GM19351 (cell line): Measurements from ENCODE around the gene ZBTB16.

Experiments used
- ATAC-seq: cut with Tn5 transposase; IDR thresholded peaks from one replicate; pipeline ENCODE4 v1.9.1; 2021; ENCODE audit warnings: mild to moderate bottlenecking, moderate library complexity; ENCODE audit not compliant: unreplicated experiment

ZBTB16 gene

DNA sequence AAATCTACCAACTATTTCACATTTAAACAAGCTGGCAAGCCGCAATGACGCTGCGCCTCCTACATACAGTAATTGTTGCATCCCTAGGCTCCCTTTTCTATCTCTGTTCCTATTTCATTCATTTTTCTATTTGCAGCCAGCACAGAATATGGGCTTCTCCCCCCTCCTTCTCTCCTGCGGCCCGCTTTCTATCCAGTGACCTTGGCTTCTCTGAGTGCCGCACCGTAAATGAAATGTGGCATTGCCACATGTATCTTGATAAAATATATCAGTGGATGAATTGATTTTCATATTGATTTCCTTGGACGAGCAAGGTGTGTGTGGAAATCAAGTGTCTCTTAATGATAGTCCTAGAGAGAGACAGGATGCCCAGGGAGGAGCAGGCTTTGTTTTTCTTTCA, 70.2 kb downstream of the ZBTB16 start:
- ATAC-seq, result no peak

DNA sequence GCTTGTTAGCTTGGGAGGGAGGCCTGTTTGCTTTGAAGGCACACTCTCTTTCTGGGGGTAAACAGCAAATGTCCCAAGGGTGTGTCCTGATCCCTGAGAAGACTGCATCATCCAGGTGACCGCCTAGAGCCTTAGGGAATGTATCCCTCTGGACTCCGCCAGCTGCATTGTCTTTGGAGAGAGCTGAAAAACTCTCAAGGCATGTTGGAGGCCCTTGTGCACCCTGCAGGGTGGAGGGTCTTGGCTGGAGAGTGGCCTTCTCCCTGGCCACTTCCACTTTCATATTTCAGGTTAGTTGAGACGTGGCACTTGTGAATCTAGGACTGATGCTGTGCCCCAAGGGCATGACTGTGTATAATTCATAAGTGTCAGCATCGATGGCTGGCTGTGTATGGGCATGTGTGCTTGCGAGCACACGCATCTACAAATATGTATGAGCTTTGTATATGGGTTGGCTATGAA, 70.6 kb downstream of the ZBTB16 start:
- ATAC-seq, result no peak

DNA sequence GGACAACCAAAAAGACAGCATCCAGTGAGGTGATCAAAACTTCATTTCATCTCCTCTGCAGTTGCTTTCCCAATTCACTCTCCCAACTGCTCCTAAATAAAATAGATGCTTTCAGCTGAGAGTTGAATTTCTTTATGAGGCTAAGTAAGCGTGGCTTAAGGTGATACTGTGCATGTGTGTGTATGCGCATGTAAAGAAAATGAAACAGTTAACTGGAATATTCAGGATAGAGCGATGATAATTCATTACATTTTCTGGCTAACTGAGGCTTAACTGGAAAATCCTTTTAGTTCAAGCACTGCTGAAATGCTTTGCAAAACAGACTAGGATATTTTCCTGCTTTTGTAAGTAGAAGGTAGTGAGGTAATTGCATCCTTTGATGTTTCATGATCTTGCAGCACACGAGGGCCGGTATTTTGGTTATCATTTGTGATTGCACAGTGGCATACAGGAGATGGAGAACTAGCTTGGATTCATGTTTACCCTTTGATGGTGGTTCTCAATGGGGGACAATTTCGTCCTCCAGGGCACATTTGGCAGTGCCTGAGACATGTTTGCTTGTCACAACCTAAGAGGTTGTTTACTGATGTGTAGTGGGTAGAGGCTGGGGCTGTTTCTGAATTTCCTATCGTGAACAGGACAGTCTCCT, 71.2 kb downstream of the ZBTB16 start:
- ATAC-seq, result no peak

GRCh38 chr11:114131461-114131864, 72.0 kb downstream of the ZBTB16 start:
- ATAC-seq, result no peak

- no peak for ATAC-seq
These were observed 72.9 kb downstream of the ZBTB16 start for GRCh38 chr11:114132417-114132816.

DNA sequence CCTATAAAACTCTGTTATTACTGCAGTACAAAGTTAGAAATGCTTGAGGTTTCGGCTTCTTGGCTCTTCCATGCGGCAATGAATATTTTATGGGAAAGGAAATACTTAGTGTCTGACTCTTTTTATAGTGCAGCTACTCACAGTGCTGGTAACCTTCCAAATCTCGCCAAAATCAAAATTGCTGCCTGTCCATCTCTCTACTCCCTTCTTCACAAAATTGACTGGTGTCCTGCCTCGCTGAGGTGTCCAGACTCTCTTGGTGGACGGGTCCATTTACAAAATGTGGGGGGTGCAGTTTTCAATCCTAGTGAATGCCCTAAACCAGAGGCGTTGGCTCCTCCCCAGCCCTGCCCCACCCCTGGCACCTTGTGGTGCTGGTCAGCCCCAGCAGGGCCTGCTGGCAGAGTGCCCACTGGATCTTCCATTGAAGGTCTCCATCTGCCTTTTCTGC, 73.5 kb downstream of the ZBTB16 start:
- ATAC-seq, result no peak

- no peak for ATAC-seq
These were observed 74.2 kb downstream of the ZBTB16 start for GRCh38 chr11:114133548-114134329.

GRCh38 chr11:114134870-114135269, 75.4 kb downstream of the ZBTB16 start:
- ATAC-seq, result no peak

- no peak for ATAC-seq
These were observed 76.2 kb downstream of the ZBTB16 start for GRCh38 chr11:114135737-114136151.

DNA sequence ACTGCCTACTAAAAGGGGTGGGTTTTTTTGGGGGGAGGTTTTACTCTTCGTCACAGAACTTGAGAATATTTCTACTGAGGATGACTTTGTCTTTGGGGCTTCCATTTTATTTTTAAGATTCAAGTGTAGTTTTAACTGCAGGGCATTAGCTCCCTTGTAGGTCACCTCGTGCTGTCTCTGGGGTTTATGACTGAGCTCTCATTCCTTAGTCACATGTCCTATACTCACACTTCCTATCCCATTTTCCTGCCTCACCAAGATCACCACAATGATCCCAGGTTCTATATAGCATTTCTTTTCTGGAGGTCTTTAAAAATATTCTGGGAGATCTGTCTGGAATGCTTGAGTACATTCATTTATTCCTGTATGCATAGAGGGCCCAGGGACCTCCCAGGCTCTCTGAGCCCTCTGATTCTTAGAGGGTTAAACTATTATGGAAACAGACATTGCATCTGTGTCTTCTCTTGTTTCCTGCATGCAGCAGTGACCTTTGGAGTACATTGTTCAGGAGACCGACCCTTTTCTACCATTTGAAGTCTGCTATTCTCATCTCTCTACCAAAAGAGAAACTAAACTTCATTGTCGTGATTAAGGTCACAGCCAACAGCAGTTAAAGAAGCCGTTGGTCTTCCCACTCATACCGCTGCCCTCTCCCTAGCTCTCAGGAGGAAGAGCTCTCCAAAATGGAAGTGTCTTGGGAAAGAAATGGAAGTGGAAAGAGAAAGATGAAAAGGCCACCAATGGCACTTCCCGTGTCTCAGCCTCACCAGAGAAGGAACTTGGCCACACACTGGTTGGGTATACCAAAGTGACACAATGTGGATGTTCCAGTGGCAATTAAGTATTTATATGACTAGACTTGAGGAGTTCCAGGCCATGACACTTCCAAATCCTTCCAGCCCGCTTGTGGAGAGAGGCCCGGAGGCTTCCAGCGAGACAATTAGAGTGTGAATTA, 77.5 kb downstream of the ZBTB16 start:
- no peak for ATAC-seq

GRCh38 chr11:114137838-114138237, 78.3 kb downstream of the ZBTB16 start:
- no peak for ATAC-seq

GRCh38 chr11:114138411-114138810, 78.9 kb downstream of the ZBTB16 start:
- ATAC-seq, result no peak

- no peak for ATAC-seq
These were observed 81.3 kb downstream of the ZBTB16 start for GRCh38 chr11:114140826-114141225.

DNA sequence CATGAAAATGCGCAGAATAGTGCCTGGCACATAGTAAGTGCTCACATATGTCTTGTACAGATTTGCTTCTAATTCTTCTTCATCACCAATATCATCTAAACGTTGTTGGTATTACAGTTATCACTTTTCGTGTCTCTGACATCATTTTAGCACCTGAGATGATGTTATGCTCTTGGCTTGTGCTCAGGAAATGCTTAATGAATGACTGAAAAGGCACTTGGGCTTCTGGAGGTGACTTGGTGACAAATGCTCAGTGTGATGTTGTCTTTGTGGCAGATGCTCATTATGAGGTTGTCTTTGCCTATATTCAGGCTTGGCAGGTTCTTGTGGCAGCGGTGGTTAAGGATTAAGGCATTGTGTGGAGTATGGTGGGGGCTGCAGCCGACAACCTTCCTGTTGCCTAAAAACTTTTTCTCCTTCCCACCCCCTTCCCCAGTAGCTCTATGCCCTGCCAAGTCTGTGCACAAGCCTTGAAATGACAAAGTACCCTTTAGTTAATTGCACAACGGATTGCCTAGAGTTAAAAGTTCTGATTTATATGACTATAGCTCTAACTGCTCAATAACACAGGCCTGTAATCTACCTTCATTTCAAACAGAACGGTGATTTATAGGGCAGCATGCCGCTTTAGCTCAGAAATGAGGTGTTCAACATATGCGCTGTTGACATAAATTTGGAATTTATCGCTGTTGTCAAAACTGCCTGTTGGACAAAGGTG, 82.5 kb downstream of the ZBTB16 start:
- ATAC-seq, result no peak

DNA sequence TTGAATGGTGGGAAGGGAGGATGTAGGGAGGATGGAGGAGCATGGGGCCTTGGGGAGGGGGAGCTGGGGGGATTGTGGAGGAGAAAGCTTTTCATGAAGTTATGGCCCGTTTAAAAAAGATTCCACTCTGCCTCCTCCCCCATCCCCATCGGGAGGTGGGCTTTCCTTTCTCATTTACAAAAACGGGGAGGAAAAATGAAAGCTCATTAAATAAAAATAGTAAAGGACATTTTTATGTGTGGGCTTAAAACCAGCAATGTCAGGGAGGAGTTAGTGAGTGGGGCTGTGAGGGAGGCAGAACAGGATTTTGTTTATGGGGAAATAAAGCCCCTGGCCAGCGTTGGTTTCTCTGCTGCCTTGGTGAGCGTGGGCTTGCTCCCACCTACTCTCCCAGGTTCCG, 83.2 kb downstream of the ZBTB16 start:
- ATAC-seq, result no peak

DNA sequence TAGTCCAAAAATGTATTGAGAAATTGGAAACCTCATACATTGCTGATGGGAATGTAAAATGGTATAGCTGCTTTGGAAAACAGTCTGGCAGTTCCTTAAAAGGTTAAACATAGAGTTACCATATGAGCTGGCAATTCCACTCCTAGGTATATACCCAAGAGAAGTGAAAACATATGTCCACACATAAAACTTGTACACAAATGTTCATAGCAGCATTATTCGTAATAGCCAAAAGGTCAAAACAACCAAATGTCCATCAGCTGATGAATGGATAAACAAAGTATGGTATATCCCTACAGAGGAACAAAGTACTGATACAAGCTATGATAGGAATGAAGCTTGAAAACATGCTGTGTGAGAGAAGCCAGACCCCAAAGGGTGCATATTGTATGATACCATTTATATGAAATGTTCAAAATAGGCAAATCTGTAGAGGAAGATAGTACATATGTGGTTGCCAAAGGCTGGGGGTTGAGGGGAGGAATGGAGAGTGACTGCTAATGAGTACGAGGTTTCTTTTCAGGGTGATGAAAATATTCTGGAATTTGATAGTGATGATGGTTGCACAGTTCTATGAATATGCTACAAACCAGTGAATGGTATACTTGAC, 85.8 kb downstream of the ZBTB16 start:
- no peak for ATAC-seq

DNA sequence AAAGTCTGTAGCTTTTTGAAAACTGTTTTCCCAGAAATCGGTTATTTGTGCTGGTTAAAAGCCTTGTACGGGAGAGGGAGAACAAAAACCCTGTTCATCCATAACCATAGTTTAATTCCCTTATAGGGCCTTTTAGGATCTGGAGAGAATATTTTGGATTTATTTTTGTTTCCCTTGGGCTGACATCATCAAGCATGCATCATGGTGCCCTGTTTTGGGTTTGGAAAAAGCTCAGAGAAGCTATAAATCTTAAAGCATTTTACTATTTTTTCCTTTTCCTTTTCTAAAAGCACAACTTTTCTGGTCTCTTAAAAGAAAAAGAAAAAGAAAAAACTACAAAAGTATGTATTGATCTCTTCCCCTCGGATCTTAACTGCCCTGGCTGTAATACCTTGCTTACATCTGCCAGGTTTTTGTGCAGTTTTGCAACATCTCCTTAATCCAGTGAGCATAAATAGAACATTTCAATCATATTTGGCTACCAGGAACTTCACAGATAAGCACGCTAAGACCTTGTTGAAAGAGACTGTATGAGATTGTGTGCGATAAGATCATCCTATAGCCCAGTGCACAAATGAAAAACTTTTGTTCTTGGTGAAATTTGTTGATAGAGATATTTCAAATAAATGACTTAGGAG, 88.0 kb downstream of the ZBTB16 start:
- no peak for ATAC-seq

GRCh38 chr11:114148013-114148382, 88.5 kb downstream of the ZBTB16 start:
- no peak for ATAC-seq

DNA sequence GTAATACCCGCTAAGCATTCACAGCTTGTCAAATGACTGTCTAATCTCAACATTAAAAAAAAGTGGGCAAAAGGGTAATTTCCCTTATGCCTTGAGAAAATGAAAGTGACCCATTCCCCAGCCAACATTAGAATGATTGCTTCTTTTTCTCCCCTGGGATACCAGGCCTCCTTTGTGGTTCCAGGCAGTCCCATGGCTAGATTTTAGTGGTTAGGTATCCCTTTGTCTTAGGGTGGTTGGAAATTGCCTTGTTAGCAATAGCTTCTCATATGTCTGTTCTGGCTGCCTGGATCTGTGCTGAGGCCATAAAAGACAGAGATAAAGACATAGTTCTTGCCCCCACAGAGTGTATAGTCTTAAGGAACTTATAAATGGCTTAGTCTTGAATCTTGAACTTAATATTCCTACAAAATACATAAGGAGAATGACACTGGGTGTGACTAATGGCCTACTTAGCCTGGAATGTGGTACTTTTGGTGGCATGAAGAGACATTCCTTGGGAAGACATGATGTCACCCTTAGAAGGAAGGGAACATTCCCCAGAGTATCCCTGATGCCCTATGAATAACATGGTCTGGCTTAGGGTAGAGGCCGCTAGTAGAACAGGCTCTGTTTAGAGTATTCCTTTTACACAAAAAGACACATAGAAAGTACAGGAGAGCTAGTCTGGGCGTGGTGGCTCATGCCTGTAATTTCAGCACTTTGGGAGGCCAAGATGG, 90.3 kb downstream of the ZBTB16 start:
- ATAC-seq, result no peak
